ENCODE results near the gene CENPF. TPM values are rescaled to one million over a fixed set of nuclear protein-coding genes. Genes with fewer than 3 reads are reported as not detected.
"Not testable (repeated sequence)": the region's sequence is repeated elsewhere in the genome, so short reads cannot be mapped to it uniquely, and the experiment has no call there.

CENPF gene
- total and polyA plus RNA-seq, 2 experiments from 2014 or later = 25.9 to 29.1 TPM

DNA sequence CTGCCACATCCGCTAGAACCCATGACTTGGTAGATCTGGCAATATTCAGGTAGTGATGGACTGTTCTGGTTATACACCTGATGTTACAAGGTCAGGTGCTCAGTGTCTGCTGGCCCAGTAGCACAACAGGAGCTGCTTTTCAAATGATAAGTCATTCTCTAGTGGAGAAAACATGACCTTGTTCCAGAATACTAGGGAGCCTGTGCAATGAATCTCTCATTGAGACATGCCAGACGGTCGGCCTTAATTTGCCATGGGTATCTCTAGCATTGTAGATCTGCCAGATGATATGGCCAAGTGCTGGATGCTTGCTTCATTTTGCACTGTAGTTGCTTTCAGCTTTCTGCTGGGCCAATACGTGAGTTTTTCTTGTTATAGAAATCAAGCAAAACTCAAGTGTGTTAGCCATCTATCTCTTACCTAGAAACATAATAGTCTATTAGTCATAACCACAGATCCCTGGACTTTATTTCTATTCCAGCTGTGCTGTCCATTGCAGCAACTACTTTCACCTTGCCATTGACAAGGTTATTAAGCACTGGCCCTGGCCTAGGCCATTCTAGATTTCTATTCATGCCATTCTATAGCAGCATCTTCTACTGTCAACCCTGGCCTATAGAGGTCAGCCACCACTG is 13.9 kb upstream of the CENPF start:
- DNase-seq = no peak
- no peak overlapping the region for H2AFZ ChIP-seq
- no peak overlapping the region for H3K27ac ChIP-seq
- H3K27me3 ChIP-seq (replicated peaks; ENCODE audit: insufficient read depth) = no peaks in the 10 kb centered on the region
- no peak for TF ChIP-seq EZH2 (IDR thresholded peaks at IDR 0.05; ENCODE audit: insufficient read depth, poor library complexity, severe bottlenecking)
- no peaks in the 10 kb centered on the region for H3K36me3 ChIP-seq (ENCODE audit: low read depth)
- H3K9me3 ChIP-seq (ENCODE audit: low read depth) = no peaks in the 10 kb centered on the region
- H3K9ac ChIP-seq = no peak overlapping the region
- peaks cover 10% of the 10 kb centered on the region for H3K4me1 ChIP-seq (ENCODE audit: insufficient read depth)
- no peaks in the 10 kb centered on the region for H4K20me1 ChIP-seq (ENCODE audit: insufficient read depth)
- H3K79me2 ChIP-seq (ENCODE audit: insufficient read depth) = no peaks in the 10 kb centered on the region
- no peak overlapping the region for H3K4me2 ChIP-seq (ENCODE audit: unreplicated experiment)
- H3F3A ChIP-seq (ENCODE audit: insufficient read depth) = peaks cover 10% of the 10 kb centered on the region
- no peak overlapping the region for H3K4me3 ChIP-seq
- in situ Hi-C loops (cut with MboI) = loop anchor here (25.0 kb wide), 1 partner anchor 377 kb away; no protein-coding TSS in a partner anchor
- 75 to 76% methylated on average over 4 of the region's 4 CpGs for WGBS, 2 experiments (ENCODE audit: low coverage in 1 of 2, low lambda C conversion rate in 2 of 2, missing lambda C conversion rate in 2 of 2)
- no peaks in the 10 kb centered on the region for H3K9me2 ChIP-seq (ENCODE audit: insufficient read depth)

DNA sequence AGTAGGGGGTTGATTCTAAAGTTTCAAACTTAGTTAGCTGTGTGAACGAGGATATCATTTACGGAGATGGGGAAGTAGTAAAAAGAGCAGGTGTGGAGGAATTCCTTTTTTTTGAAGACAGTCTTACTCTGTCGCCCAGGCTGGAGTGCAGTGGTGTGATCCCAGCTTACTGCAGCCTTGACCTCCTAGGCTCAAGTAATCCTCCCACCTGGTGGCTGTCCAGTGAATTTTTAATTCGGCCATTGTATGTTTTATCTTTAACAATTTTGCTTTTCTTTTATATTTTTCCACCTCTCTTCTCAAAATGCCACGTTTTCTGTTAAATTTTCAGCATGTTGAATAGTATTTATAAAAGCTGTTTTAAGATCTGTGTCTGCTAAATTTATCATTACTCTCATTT is 12.3 kb upstream of the CENPF start:
- TF ChIP-seq EZH2phosphoT487 (IDR thresholded peaks at IDR 0.05; ENCODE audit: insufficient read depth, low read depth) = no peak
- no peak for TF ChIP-seq EZH2 (IDR thresholded peaks at IDR 0.05; ENCODE audit: insufficient read depth, poor library complexity, severe bottlenecking)
- DNase-seq = no peak
- Histone ChIP-seq H3K4me3 (no peak overlapping the region), H3F3A (ENCODE audit: insufficient read depth) (no peaks in the 10 kb centered on the region), H3K4me1 (ENCODE audit: insufficient read depth) (no peaks in the 10 kb centered on the region), H3K9me3 (ENCODE audit: low read depth) (no peaks in the 10 kb centered on the region), H3K9me2 (ENCODE audit: insufficient read depth) (no peaks in the 10 kb centered on the region), H2AFZ (no peak overlapping the region), H3K79me2 (ENCODE audit: insufficient read depth) (no peaks in the 10 kb centered on the region), H3K9ac (no peak overlapping the region), H3K36me3 (ENCODE audit: low read depth) (no peaks in the 10 kb centered on the region), H3K4me2 (ENCODE audit: unreplicated experiment) (no peak overlapping the region), H3K27ac (no peak overlapping the region), H4K20me1 (ENCODE audit: insufficient read depth) (no peaks in the 10 kb centered on the region), H3K27me3 (replicated peaks; ENCODE audit: insufficient read depth) (no peaks in the 10 kb centered on the region)
- in situ Hi-C loops (cut with MboI) = loop anchor here (10.0 to 25.0 kb wide), 2 partner anchors 256 to 378 kb away; no protein-coding TSS in a partner anchor
- 74 to 80% methylated on average over 5 of the region's 5 CpGs for WGBS, 2 experiments (ENCODE audit: low coverage in 1 of 2, low lambda C conversion rate in 2 of 2, missing lambda C conversion rate in 2 of 2)

DNA sequence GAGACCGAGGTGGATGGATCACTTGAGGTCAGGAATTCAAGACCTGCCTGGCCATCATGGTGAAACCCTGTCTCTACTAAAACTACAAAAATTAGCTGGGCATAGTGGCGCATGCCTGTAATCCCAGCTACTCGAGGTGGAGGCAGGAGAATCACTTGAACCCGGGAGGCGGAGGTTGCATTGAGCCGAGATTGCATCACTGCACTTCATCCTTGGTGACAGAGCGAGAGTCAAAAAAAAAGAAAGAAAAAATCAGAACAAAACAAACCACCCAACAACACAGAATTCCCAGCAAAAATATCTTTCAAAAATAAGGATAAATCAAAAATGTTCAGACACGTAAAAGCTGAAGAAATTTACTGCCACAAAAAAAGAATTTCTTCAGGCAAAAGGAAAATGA is 11.1 kb upstream of the CENPF start:
- H3K36me3 ChIP-seq (ENCODE audit: low read depth); H2AFZ ChIP-seq; H3F3A ChIP-seq (ENCODE audit: insufficient read depth); H3K4me2 ChIP-seq (ENCODE audit: unreplicated experiment); H3K4me3 ChIP-seq; H3K9ac ChIP-seq; H3K27ac ChIP-seq; H3K4me1 ChIP-seq (ENCODE audit: insufficient read depth); H3K27me3 ChIP-seq (replicated peaks; ENCODE audit: insufficient read depth); H3K79me2 ChIP-seq (ENCODE audit: insufficient read depth); H3K9me3 ChIP-seq (ENCODE audit: low read depth); DNase-seq; H3K9me2 ChIP-seq (ENCODE audit: insufficient read depth); H4K20me1 ChIP-seq (ENCODE audit: insufficient read depth): not testable (repeated sequence)
- 77 to 87% methylated on average over 8 of the region's 8 CpGs for WGBS, 2 experiments (ENCODE audit: low coverage in 1 of 2, low lambda C conversion rate in 2 of 2, missing lambda C conversion rate in 2 of 2)
- in situ Hi-C loops (cut with MboI) = loop anchor here (10.0 to 25.0 kb wide), 2 partner anchors 257 to 380 kb away; no protein-coding TSS in a partner anchor

DNA sequence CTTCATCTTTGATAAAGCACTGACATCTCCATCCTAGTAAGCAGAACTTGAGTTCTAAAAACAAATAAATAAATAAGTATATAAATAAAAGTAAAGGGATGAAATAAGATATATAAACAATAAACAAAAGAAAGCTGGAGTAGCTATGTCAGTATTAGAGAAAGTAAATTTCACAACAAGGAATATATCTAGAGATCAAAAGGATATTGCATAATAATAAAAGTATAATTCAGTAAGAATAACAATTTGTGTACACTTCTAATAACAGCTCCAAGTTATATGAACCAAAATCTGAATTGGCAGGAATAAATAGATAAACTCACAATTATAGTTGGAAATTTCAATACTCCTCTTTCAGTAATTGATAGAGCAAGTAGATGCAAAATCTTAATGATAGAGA is 9.8 kb upstream of the CENPF start:
- in situ Hi-C loops (cut with MboI) = loop anchor here (10.0 to 25.0 kb wide), 2 partner anchors 258 to 381 kb away; no protein-coding TSS in a partner anchor

More for the DNA sequence above, 9.8 kb upstream of the CENPF start:
- Histone ChIP-seq H3K4me1 (ENCODE audit: insufficient read depth) (no peaks in the 10 kb centered on the region), H3K9me3 (ENCODE audit: low read depth) (no peaks in the 10 kb centered on the region), H3K27me3 (replicated peaks; ENCODE audit: insufficient read depth) (no peaks in the 10 kb centered on the region), H3K4me2 (ENCODE audit: unreplicated experiment) (no peak overlapping the region), H3K9me2 (ENCODE audit: insufficient read depth) (no peaks in the 10 kb centered on the region), H3K9ac (no peak overlapping the region), H3K36me3 (ENCODE audit: low read depth) (no peaks in the 10 kb centered on the region), H3F3A (ENCODE audit: insufficient read depth) (no peaks in the 10 kb centered on the region), H2AFZ (no peak overlapping the region), H3K4me3 (no peak overlapping the region), H3K27ac (no peak overlapping the region), H4K20me1 (ENCODE audit: insufficient read depth) (no peaks in the 10 kb centered on the region), H3K79me2 (ENCODE audit: insufficient read depth) (no peaks in the 10 kb centered on the region)
- DNase-seq = no peak
- TF ChIP-seq EZH2phosphoT487 (IDR thresholded peaks at IDR 0.05; ENCODE audit: insufficient read depth, low read depth) (no peak), EZH2 (IDR thresholded peaks at IDR 0.05; ENCODE audit: insufficient read depth, poor library complexity, severe bottlenecking) (no peak)

All from GM23248 (cell line).